ENCODE measurements around the gene STK26.

GRCh38 chrX:132107291-132107690 lies 84.2 kb downstream of the STK26 start:
- no peak for TF ChIP-seq SRF (IDR thresholded peaks at IDR 0.05; ENCODE audit: low read depth)
- no peak for TF ChIP-seq REST (IDR thresholded peaks at IDR 0.05; ENCODE audit: low read depth)
- TF ChIP-seq EZH2phosphoT487 (IDR thresholded peaks at IDR 0.05; ENCODE audit: borderline replicate concordance): no peak
- TF ChIP-seq POLR2AphosphoS5 (IDR thresholded peaks at IDR 0.05; ENCODE audit: low read depth, low read length): no peak
- TF ChIP-seq SP1 (IDR thresholded peaks at IDR 0.05; ENCODE audit: low read depth): no peak
- TF ChIP-seq CTCF (IDR thresholded peaks at IDR 0.05 in 2 of 3, conservative IDR thresholded peaks at IDR 0.05 in 1 of 3; ENCODE audit: borderline replicate concordance in 1 of 3, insufficient read depth in 1 of 3, low read depth in 2 of 3, low read length in 2 of 3): no peak
- TF ChIP-seq ZFX (IDR thresholded peaks at IDR 0.05): no peak
- TF ChIP-seq JUND (IDR thresholded peaks at IDR 0.05): no peak

Data from HCT116 (cell line).